HG03571 (cell line): ENCODE data around the gene RND3.

Experiments used
- ATAC-seq: cut with Tn5 transposase; IDR thresholded peaks from one replicate; pipeline ENCODE4 v1.9.1; 2021; ENCODE audit not compliant: unreplicated experiment

Gene RND3, protein sequence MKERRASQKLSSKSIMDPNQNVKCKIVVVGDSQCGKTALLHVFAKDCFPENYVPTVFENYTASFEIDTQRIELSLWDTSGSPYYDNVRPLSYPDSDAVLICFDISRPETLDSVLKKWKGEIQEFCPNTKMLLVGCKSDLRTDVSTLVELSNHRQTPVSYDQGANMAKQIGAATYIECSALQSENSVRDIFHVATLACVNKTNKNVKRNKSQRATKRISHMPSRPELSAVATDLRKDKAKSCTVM

DNA sequence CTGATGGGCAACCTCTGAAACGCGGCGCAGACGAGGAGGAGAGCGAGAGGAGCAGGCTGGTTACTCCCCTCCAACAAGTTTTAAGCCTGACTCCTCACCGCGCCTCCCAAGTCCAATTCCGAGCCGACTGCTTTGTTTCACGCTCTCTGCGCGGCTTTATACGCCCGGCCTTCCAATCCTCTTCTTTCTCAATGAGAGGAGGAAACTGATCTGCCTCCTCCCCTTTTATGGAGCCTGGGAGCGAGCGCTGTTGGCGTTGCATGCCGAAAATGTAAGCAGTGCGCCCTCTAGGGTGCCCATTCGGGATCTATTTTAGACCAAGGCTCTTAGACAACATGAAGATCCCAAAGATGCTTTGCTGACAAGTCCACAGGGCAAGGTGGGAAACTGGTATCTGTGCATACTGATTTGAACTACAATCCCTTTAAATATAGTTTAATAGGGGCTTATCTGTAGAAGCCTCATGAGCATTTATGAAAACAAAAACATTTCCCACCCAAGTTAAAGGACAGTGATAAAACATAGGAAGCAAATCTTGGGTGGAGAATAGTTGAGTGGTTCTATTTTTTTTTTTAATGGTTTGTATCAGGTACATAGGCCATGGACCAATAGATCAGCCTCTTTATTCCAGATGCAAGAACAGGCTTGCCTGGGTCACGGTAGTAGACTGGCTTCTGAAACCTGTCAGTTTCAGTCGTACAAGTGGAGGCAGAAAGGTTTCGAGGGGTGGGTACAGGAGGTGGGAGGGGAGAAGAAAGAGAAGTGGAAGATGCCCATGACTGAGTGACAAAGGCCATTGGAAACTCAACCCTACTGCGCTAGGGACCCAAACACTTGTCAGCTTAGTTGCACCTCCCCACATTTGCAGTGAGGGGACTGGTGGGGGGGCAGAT, at the start of gene RND3:
TSS of gene RND3 (minus strand) at position 131 of the 893 bp plus-strand sequence. CDS start 250 bp downstream, outside the sequence.
- ATAC-seq: peak; percentile 51

DNA sequence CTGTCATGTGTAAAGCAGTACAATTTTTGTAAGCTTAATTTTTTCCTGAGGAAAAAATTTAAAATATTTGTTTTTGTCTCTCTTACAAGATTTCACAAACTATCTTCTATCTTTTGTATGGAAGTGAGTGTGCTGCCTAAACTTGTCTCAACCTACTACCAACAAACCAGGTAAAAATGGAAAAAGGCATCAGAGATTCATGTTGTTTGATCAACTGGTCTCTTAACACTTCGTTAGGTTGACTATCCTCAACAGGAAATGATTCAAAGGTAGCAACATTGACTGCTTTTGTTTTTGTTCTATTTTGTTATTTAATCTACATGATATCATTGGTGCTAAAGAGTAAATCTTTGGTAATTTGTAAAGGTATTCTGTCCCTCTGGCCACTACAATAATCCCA, 47.7 kb upstream of the RND3 start:
- no peak for ATAC-seq

DNA sequence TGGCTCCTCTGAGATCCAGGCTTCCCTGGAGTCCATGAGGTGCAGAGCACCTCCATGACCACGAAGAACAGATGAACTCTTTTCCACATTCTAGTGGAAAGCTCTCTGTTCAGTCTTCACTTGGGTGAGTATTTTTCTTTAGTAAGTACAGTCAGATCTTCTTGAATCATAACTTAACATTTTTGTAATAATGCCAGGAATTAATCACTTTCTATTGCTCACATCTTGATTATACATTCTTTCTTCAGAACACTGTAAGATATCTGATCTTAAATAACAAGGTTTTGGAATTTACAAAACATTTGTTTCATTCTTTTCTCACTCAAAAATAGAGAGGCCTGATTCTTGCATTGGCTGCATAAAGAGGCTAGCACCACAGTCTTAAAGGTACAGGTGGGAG, 45.4 kb upstream of the RND3 start:
- ATAC-seq: no peak

DNA sequence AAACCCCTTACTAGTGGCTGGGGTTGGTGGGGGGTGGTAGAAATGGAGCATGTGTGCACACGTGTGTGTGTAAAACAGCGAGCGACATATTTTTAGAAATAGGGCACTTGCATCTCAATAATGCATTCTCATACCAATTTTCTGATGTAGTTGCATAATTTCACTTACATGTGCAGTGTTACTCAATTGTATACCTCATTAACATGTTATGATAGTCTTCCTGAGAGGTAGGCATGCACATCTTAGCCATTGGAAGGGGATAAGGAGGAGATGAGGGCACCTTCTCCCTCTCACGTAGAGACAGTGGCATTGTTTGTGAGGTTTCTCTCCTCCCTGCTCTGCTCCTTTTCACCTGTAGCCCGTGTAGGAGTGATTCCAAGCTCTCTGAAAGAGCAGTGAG, 44.6 kb upstream of the RND3 start:
- ATAC-seq: no peak

DNA sequence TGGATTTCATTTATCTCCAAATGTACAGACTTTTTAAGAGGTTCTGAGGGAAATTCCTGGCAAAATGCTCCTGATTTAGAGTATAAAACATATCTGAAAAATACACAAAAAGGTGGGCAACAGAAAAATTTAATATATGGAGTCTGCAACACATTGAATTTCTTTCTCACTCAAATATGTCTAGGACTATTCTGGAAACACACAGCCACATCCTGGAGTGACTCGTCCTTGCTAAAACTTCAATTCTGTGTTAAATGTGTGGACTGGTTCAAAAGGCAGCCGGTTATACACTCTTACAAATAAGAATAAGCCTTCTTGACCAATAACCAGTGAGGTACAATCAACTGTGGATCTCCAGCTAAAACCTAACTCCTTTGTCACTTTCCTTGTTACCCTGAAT, 44.1 kb upstream of the RND3 start:
- no peak for ATAC-seq

DNA sequence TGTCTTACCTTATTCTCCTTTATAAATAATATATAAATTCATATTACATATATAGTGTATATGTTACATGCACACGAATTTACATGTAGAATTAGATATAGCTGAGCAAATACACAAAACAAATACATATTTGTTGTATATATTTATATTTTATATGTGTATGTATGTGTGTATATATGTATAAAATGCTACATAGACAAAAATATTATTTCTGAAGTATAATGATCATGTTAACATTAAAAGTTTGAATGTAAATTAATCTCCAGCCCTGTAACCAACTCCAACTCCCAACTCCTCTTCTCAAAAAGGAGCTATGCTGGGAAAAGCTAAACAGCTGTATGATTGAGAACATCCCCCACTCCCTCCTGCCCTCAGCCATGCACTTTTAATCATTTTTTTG, 42.7 kb upstream of the RND3 start:
- no peak for ATAC-seq

DNA sequence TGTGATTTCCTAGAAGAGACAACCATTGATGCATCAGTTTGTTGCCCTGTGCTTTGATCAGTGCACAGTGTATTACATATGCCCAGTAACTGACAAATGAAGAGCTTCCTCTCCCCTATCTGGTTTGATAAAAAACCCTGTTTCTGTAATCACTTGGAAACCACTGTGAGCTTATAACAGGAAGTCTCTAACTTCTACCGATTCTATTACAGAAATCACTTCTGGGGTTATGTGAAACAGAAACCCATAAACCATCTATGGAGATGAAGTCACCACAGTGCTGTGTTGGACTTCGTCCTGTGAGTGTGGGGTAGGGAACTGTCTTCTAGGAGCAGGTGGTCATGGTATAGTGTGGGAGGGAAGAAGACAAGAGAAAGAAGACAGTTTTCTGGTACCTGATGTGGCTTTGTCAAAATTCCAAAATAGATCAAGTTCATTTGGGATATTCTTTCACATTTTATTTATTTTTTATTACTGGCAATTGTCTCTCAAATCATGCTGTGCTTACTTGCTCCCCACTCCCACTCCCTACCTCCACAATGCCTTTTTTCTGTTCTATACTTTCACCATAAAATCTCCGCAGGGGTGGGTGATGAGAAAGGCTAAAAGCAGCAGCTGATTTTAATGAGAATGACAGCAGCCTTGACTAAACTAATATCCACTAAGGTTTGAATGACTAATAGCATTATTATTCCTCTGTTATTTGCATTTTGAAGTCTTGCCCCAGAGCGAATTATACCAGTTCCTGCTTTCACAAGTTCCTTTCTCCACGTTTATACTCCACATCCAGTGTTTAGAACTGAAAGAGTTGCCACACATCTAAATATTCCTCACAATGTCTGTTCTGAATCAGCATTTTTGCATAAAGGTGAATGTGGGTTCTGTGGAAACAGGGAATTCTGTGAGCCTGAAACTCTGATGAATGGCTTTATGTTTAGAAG, 41.7 kb upstream of the RND3 start:
- ATAC-seq: peak; percentile 77

DNA sequence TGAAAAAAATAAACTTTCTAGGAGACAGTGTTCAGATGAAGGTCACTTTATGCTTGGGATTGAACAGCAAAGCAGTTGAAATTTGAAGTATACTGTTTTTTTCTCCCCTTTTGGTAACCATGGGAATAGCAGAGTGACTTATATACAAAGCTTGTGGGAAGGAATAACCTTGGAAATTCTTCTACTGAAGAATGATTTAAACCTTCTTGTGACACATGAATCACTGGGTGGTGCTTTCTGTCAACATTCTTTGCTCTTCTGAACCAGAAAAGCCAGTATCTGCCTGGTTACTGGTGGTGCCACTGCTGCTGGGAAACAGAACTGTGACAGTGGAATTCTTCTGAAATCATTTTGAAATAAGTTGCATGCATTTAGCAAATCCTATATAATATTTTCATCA, 39.4 kb upstream of the RND3 start:
- no peak for ATAC-seq

DNA sequence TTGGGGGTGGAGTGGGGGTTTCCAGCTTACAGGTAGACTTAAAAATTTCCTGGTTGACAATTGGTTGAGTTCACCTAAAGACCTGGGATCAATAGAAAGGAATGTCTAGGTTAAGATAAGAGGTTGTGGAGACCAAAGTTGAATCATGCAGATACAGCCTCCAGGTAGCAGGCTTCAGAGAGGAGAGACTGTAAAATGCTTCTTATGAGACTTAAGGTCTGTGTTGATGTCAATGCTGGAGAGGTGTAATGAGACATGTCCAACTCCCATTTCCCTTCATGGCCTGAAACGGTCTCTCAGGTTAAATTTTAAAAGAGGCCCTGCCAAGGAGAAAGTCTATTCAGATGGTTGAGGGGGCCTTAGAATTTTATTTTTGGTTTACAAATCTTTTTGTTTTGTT, 38.5 kb upstream of the RND3 start:
- ATAC-seq: no peak

DNA sequence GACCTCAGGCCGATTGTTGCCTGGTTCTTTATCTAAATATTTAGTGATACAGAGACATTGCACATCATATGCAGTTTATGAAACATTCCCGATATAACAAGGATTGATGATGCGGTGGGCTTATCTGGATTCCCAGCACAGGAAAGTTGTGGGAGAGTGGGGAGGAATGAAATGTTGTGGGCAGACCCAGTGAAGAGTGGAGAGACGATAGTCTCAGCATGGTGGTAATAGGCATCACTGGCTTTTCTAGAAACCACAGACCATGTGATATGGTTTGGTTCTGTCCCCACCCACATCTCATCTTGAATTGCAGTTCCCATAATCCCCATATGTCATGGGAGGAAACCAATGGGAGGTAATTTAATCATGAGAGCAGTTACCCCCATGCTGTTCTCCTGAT, 34.8 kb upstream of the RND3 start:
- no peak for ATAC-seq

DNA sequence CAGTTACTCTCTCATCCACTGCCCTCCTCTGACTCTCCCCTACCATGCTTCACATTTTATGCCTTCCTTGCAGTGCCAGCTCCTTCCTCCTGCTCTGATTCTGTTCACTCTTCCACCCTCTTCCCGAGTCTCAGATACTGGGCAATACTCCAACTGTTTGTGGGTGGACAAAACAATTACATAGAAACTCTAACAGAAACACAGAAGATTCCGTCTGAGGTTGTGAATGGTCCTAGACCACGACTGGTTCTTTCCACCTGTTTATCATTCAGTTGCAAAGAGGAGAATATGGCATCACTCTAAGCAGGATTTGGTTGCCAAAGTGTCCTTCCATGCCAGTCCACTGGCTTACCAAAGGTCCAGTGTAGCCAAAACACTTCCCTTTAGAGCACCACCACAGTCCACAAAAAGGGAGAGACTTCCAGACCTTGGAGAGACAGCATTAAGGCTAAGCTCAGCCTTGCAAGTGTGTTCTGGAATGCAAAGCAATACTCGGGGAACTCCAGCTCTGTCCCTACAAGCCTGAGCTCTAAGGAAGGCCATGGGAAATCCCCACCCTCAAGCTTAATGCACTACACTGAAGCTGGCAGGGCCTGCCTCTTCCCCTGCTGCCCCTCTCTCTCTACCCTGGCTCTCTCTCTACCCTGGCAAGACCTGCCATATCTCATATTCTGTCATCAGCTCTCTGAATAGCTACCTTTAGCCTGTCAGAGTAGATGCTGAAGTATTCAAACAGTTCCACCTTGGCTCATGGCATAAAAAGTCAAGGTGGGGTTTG, 33.6 kb upstream of the RND3 start:
- no peak for ATAC-seq

DNA sequence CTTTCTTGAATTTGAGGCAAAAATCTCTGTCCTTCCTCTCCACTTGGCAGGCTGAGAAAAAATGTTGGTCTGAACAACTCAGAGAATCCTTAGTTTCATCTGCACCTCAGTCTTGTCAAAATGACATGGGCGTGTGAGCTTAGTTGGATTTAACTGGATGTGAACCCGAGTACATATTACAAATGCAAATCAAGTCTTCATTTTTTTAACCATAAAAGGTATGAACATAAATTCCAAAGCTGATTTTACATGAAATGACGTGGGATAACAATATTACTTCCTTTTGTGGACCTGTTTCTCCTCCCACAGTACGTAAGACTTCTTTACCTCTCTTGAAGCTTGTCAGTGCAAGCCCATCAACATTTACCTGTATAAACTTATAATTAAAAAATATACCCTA, 32.6 kb upstream of the RND3 start:
- ATAC-seq: no peak

DNA sequence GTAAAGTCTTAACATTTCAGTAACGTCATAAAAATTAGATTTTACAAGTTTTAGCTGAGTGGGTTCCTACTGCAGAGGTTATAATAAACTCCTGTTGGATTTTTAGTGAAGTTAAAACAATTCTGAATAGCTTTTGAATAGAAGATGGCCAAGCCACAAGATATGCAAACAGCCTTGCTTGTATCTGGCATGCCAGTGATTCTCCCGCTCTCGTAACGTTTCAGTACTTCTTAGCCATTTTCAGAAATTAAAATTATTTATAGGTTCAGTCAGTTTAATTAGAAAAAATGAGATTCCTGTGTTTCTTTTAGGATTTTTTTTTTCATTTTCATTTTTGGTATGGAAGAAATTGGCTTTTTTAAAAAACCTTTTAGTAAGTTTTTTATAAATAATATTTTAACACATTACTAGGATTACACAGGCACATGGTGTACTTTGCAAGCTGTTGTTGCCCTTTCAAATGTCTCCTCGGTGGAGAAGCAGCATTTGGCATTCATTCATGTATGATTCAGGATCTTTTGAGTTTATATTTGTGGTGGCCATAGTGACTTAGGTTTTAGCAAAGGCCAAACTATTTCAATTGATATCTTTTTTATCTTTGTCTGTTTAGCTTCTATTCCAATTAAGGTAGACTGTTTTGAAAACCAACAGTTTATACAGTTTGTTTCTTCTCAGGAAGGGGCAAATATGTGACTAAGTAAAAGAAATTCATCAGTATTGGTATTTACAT, 30.6 kb upstream of the RND3 start:
- ATAC-seq: no peak

DNA sequence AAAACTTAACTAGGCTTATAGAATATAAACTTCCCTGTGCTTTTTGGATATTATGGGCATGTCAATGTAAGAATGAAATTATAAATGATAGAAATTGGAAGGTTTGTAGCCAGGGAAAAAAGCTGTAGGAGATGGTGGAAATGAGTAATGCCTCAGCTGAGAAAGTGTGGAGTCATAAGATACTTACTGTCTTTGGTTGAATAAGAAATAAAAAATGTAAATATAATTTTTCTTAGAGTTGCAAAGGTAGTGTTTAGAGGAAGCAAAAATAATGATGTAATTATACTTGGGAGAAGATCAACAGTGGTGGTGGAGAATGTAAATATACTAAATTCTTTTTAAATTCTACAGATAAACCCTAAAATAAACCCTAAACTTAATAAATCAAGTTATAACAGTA, 26.2 kb upstream of the RND3 start:
- ATAC-seq: no peak

DNA sequence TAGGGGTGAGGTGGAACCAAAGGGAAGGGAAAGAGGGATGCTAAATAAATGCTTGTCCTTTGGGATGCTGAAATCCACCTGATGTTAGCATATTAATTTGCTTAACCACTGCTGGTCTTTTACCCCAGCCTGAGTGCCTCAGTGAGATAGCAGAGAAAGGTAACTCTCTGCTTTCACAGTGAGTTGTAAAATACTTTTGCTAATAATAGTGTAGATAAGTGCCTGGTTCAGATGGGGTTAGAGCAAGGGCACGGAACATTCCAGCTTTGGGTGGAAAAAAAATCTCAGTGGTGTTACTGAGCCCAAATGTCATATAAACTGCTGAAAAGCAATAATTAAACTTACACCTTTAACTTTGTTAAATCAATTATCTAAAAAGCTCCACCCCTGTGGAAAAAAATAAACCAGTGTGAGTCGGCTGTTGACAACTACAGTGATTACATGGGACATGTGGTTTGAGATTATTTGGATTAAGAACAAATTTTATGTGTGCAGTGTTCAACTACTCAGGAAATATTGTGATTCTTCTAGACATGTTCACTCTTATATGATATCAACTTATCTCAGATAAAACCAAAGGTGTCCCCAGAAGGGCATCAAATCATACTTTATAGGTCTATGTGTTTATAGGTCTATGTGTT, 21.1 kb upstream of the RND3 start:
- ATAC-seq: no peak

DNA sequence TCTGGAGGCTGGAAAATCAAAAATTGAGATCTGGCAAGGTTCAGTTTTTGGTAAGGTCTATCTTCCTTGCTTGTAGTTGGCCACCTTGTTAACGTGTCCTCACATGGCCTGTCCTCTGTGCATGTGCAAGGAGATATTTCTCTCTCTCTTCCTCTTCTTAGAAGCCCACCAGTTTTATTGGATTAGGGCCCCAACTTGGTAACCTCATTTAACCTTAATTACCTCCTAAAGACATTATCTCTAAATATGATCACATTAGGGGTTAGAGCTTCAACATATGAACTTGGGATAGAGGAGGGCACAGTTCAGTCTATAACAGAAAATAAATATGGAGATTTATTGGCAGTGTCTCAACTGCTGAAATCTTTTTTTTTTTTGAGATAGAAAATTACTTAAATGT, 19.6 kb upstream of the RND3 start:
- ATAC-seq: no peak

DNA sequence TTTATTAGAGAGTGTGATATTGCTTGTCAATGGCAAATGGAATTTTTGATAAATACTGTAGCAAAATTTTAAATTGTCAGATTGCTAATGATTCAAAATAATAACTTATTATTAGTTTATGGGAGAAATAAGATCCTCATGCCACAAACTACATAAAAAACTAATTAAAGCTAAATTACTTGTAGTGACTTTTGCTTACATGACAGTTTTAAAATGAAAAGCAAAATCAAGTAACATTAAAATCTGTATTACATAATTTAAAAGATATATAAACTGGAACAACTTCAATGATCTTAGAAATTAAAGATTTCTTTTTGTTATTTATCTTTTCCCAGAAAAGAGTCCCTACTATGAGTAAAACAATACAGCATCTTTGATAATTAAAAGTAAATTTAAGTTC, 17.7 kb upstream of the RND3 start:
- no peak for ATAC-seq

DNA sequence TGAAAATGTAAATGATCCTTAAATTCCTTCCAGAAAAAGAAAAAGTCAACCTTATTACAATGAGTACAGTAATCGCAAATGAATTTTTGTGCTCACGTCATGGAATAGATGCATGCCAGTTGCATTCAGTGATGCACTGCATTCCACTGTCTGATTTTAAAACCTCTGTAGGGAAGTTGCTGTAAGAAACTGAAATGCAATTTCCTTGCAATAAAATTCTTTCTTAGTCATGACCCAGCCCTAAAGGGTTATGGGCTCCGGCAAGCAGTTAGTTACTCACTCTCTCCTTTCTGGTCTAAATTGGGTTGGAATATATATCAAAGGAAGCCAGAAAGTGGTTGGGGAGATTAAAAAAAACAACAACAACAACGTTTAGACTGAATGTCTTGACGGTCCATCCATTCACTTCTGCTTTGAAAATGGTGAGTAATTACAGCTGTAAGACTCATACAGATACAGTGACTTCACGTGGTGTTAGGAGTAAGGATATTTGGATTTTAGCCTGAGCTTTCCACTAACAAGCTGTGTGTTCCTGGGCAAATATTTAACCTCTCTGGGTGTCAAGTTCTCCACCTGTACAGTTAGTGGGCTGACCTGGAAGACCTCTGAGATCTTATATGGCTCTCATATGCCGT, 8.6 kb upstream of the RND3 start:
- no peak for ATAC-seq

DNA sequence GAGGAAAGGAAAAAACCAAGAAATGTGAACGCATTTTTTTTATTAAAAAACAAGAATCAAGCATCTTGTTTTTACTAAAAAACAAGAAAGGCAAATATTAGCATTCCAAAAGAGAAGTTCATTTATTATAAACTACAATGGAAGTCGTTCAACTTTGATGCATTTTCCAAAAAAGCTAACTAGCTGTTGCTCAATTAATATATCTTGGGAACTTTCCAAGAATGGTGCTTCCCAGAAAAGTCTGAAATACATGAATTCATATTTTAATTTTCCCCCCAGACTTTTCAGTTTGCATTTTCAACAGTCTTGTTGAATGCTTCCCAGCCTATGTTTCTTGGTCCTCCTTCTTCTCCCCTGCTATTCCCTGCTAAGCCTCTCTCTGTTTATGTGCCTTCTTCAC, 7.5 kb upstream of the RND3 start:
- ATAC-seq: no peak
